Measurements from ENCODE around the gene PPP1R16B.
"Not testable (repeated sequence)": the region's sequence is repeated elsewhere in the genome, so short reads cannot be mapped to it uniquely, and the experiment has no call there.

Gene PPP1R16B

DNA sequence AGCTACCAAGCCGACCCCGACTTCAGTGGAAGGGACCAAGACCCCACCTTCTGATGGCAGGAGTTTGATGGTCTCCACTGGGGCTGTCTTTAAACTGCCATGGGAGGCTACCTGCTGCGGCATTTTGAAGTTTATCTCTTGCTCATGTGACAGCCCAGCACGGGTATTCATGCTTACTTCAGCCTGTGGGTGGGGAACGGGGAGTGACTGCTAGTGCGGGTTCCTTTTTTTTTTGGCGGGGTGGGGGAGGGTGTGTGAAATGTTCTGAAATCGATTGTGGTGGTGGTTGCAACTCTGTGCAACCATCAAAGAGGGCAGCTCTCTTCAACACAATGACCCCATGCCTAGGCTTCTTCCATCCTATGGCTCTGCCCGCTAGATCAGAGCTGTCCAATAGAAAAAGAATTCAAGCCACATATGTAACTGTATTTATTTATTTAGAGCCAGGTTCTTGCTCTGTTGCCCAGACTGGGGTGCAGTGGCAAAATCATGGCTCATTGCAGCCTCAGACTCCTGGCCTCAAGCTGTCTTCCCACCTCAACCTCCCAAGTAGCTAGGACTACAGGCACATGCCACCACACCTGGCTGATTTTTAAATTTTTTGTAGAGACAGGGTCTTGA, 53.7 kb downstream of the PPP1R16B start:
- Histone ChIP-seq H3K4me3 (ENCODE audit: low read depth in 1 of 2, low read length in 2 of 2) (no peak overlapping the region), H3K9me3 (ENCODE audit: control insufficient read depth in 1 of 2, low read length in 2 of 2) (peaks cover 0 to 3% of the 10 kb centered on the region in 2 donors), H3K4me1 (ENCODE audit: control insufficient read depth in 1 of 2, insufficient read depth in 2 of 2, low read length in 2 of 2) (no peaks in the 10 kb centered on the region), H3K27ac (ENCODE audit: low read length) (no peak overlapping the region), H3K36me3 (ENCODE audit: control insufficient read depth in 1 of 2, insufficient read depth in 2 of 2, low read length in 2 of 2) (no peaks in the 10 kb centered on the region), H3K27me3 (ENCODE audit: low read depth, low read length) (no peaks in the 10 kb centered on the region)

- H3K4me1 ChIP-seq (ENCODE audit: control insufficient read depth in 1 of 2, insufficient read depth in 2 of 2, low read length in 2 of 2): not testable (repeated sequence)
Measured at GRCh38 chr20:38859857-38860256, 54.4 kb downstream of the PPP1R16B start.

GRCh38 chr20:38861071-38861401, 55.5 kb downstream of the PPP1R16B start:
- no peak overlapping the region for H3K4me3 ChIP-seq (ENCODE audit: low read depth in 1 of 2, low read length in 2 of 2)
- no peak overlapping the region for H3K27ac ChIP-seq (ENCODE audit: low read length)
- H3K9me3 ChIP-seq (ENCODE audit: control insufficient read depth in 1 of 2, low read length in 2 of 2): peaks cover 0 to 3% of the 10 kb centered on the region in 2 donors
- H3K36me3 ChIP-seq (ENCODE audit: control insufficient read depth in 1 of 2, insufficient read depth in 2 of 2, low read length in 2 of 2): no peaks in the 10 kb centered on the region
- H3K4me1 ChIP-seq (ENCODE audit: control insufficient read depth in 1 of 2, insufficient read depth in 2 of 2, low read length in 2 of 2): no peaks in the 10 kb centered on the region
- no peaks in the 10 kb centered on the region for H3K27me3 ChIP-seq (ENCODE audit: low read depth, low read length)

More at GRCh38 chr20:38859857-38860256, 54.4 kb downstream of the PPP1R16B start:
- H3K36me3 ChIP-seq (ENCODE audit: control insufficient read depth in 1 of 2, insufficient read depth in 2 of 2, low read length in 2 of 2); H3K27me3 ChIP-seq (ENCODE audit: low read depth, low read length); H3K27ac ChIP-seq (ENCODE audit: low read length); H3K9me3 ChIP-seq (ENCODE audit: control insufficient read depth in 1 of 2, low read length in 2 of 2); H3K4me3 ChIP-seq (ENCODE audit: low read depth in 1 of 2, low read length in 2 of 2): not testable (repeated sequence)

GRCh38 chr20:38862226-38862625, 56.7 kb downstream of the PPP1R16B start:
- no peak overlapping the region for H3K27ac ChIP-seq (ENCODE audit: low read length)

GRCh38 chr20:38863024-38863851, 57.7 kb downstream of the PPP1R16B start:
- no peak overlapping the region for H3K4me3 ChIP-seq (ENCODE audit: low read depth in 1 of 2, low read length in 2 of 2)
- H3K27me3 ChIP-seq (ENCODE audit: low read depth, low read length): no peaks in the 10 kb centered on the region
- H3K27ac ChIP-seq (ENCODE audit: low read length): no peak overlapping the region
- no peaks in the 10 kb centered on the region for H3K36me3 ChIP-seq (ENCODE audit: control insufficient read depth in 1 of 2, insufficient read depth in 2 of 2, low read length in 2 of 2)
- peaks cover 0 to 3% of the 10 kb centered on the region in 2 donors for H3K9me3 ChIP-seq (ENCODE audit: control insufficient read depth in 1 of 2, low read length in 2 of 2)
- no peaks in the 10 kb centered on the region for H3K4me1 ChIP-seq (ENCODE audit: control insufficient read depth in 1 of 2, insufficient read depth in 2 of 2, low read length in 2 of 2)

More at GRCh38 chr20:38862226-38862625, 56.7 kb downstream of the PPP1R16B start:
- Histone ChIP-seq H3K4me3 (ENCODE audit: low read depth in 1 of 2, low read length in 2 of 2) (no peak overlapping the region), H3K27me3 (ENCODE audit: low read depth, low read length) (no peaks in the 10 kb centered on the region), H3K4me1 (ENCODE audit: control insufficient read depth in 1 of 2, insufficient read depth in 2 of 2, low read length in 2 of 2) (no peaks in the 10 kb centered on the region), H3K36me3 (ENCODE audit: control insufficient read depth in 1 of 2, insufficient read depth in 2 of 2, low read length in 2 of 2) (no peaks in the 10 kb centered on the region), H3K9me3 (ENCODE audit: control insufficient read depth in 1 of 2, low read length in 2 of 2) (peaks cover 0 to 3% of the 10 kb centered on the region in 2 donors)

DNA sequence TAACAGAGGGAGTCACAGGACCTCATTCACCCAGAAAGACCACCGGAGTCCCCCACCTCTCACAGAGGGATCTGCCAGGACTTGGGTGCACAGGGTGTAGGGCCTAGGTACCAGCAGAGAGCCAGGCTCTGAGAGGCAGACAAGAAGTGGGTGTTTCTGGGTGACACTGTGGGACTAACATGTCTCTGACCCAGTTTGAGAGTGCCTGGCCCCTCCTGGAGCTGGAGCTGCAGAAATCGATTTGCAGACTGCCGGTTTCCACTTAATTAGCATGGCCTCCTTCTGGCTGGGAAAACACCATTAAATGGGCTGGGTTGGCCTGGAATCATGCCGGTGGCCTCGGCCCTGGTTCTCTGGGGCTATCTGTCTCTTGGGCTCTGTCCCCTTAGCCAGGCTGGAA, 59.2 kb downstream of the PPP1R16B start:
- H3K27ac ChIP-seq (ENCODE audit: low read length): no peak overlapping the region
- H3K9me3 ChIP-seq (ENCODE audit: control insufficient read depth in 1 of 2, low read length in 2 of 2): peaks cover 0 to 3% of the 10 kb centered on the region in 2 donors
- H3K36me3 ChIP-seq (ENCODE audit: control insufficient read depth in 1 of 2, insufficient read depth in 2 of 2, low read length in 2 of 2): no peaks in the 10 kb centered on the region
- no peaks in the 10 kb centered on the region for H3K27me3 ChIP-seq (ENCODE audit: low read depth, low read length)
- no peak overlapping the region for H3K4me3 ChIP-seq (ENCODE audit: low read depth in 1 of 2, low read length in 2 of 2)
- H3K4me1 ChIP-seq (ENCODE audit: control insufficient read depth in 1 of 2, insufficient read depth in 2 of 2, low read length in 2 of 2): no peaks in the 10 kb centered on the region

DNA sequence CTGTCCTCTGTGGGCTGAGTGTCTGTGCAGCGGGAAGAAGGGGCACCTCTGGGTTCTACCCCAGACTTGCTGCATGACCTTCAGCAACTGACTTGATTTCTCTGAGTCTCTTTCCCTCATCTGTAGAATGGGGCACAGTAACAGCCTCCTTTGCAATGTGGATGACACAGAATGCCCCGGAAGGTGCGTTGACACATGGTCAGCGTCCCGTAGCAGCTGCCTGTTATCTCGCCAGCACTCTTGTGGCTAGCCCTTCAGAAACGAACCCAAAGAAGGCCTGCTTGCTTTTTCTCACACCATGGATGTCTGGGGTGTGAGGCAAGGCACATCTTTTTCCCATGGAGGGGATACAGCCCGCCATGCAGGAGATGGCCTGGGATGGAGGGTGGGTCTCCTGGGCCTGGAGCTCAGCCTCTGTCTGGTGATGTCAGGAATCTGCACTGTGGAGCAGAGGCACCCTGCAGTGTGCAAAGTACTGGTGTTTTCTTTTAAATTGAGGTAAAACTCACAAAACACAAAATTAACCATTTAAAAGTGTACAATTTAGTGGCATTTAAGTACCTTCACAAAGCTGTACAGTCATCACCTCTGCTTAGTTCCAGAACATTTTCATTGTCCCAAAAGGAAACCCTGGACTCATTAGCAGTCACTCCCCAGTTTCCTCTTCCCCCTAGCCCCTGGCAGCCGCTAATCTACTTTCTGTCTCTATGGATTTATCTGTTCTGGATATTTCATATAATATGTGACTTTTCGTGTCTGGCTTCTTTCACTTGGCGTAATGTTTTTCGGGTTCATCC, 61.0 kb downstream of the PPP1R16B start:
- H3K27ac ChIP-seq (ENCODE audit: low read length): no peak overlapping the region
- H3K27me3 ChIP-seq (ENCODE audit: low read depth, low read length): no peaks in the 10 kb centered on the region
- H3K36me3 ChIP-seq (ENCODE audit: control insufficient read depth in 1 of 2, insufficient read depth in 2 of 2, low read length in 2 of 2): no peaks in the 10 kb centered on the region
- H3K9me3 ChIP-seq (ENCODE audit: control insufficient read depth in 1 of 2, low read length in 2 of 2): peaks cover 0 to 3% of the 10 kb centered on the region in 2 donors
- no peak overlapping the region for H3K4me3 ChIP-seq (ENCODE audit: low read depth in 1 of 2, low read length in 2 of 2)
- H3K4me1 ChIP-seq (ENCODE audit: control insufficient read depth in 1 of 2, insufficient read depth in 2 of 2, low read length in 2 of 2): no peaks in the 10 kb centered on the region

DNA sequence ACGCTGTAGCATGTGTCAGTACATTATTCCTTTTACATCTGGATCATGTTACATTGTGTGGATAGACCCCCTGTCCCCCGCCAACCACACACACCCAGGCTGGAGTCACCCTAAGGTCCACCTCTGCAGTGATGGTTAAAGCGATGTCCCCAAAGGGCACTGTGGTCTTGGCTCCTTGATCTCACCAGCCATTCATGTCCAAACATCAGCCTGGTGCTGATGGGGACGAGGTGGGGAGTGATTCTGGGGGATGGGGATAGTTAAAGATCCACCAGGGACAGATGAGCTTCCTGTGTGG, 61.5 kb downstream of the PPP1R16B start:
- H3K27ac ChIP-seq (ENCODE audit: low read length): no peak overlapping the region
- no peak overlapping the region for H3K4me3 ChIP-seq (ENCODE audit: low read depth in 1 of 2, low read length in 2 of 2)
- peaks cover 0 to 3% of the 10 kb centered on the region in 2 donors for H3K9me3 ChIP-seq (ENCODE audit: control insufficient read depth in 1 of 2, low read length in 2 of 2)
- no peaks in the 10 kb centered on the region for H3K36me3 ChIP-seq (ENCODE audit: control insufficient read depth in 1 of 2, insufficient read depth in 2 of 2, low read length in 2 of 2)
- no peaks in the 10 kb centered on the region for H3K4me1 ChIP-seq (ENCODE audit: control insufficient read depth in 1 of 2, insufficient read depth in 2 of 2, low read length in 2 of 2)
- no peaks in the 10 kb centered on the region for H3K27me3 ChIP-seq (ENCODE audit: low read depth, low read length)

GRCh38 chr20:38870733-38871559, 65.4 kb downstream of the PPP1R16B start:
- Histone ChIP-seq H3K4me1 (ENCODE audit: control insufficient read depth in 1 of 2, insufficient read depth in 2 of 2, low read length in 2 of 2) (peaks cover 0 to 7% of the 10 kb centered on the region in 2 donors), H3K27ac (ENCODE audit: low read length) (no peak overlapping the region), H3K27me3 (ENCODE audit: low read depth, low read length) (no peaks in the 10 kb centered on the region)

DNA sequence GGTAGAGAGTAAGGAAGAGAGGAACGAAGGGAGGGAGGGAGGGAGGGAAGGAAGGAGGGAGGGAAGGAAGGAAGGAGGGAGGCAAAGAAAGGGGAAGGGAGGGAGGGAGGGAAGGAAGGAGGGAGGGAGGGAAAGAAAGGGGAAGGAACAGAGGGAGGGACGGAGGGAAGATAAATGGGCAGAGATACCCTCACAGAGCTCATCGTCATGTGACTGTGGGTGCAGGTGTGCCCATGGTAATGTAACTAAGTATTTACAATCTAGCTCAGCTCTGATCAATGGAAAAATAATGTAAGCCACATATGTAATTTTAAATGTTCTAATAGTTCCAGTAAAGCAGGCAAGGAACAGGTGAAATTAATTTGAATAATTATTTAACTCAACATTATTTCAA, 66.1 kb downstream of the PPP1R16B start:
- H3K27me3 ChIP-seq (ENCODE audit: low read depth, low read length): no peaks in the 10 kb centered on the region
- no peak overlapping the region for H3K4me3 ChIP-seq (ENCODE audit: low read depth in 1 of 2, low read length in 2 of 2)
- H3K9me3 ChIP-seq (ENCODE audit: control insufficient read depth in 1 of 2, low read length in 2 of 2): no peaks in the 10 kb centered on the region
- no peaks in the 10 kb centered on the region for H3K36me3 ChIP-seq (ENCODE audit: control insufficient read depth in 1 of 2, insufficient read depth in 2 of 2, low read length in 2 of 2)
- no peak overlapping the region for H3K27ac ChIP-seq (ENCODE audit: low read length)
- peaks cover 0 to 7% of the 10 kb centered on the region in 2 donors for H3K4me1 ChIP-seq (ENCODE audit: control insufficient read depth in 1 of 2, insufficient read depth in 2 of 2, low read length in 2 of 2)

More at GRCh38 chr20:38870733-38871559, 65.4 kb downstream of the PPP1R16B start:
- Histone ChIP-seq H3K4me3 (ENCODE audit: low read depth in 1 of 2, low read length in 2 of 2) (no peak overlapping the region), H3K36me3 (ENCODE audit: control insufficient read depth in 1 of 2, insufficient read depth in 2 of 2, low read length in 2 of 2) (no peaks in the 10 kb centered on the region), H3K9me3 (ENCODE audit: control insufficient read depth in 1 of 2, low read length in 2 of 2) (no peaks in the 10 kb centered on the region)

- Histone ChIP-seq H3K4me1 (ENCODE audit: control insufficient read depth in 1 of 2, insufficient read depth in 2 of 2, low read length in 2 of 2) (peaks cover 0 to 7% of the 10 kb centered on the region in 2 donors), H3K9me3 (ENCODE audit: control insufficient read depth in 1 of 2, low read length in 2 of 2) (no peaks in the 10 kb centered on the region), H3K36me3 (ENCODE audit: control insufficient read depth in 1 of 2, insufficient read depth in 2 of 2, low read length in 2 of 2) (no peaks in the 10 kb centered on the region), H3K27me3 (ENCODE audit: low read depth, low read length) (no peaks in the 10 kb centered on the region), H3K27ac (ENCODE audit: low read length) (no peak overlapping the region), H3K4me3 (ENCODE audit: low read depth in 1 of 2, low read length in 2 of 2) (no peak overlapping the region)
Measured at GRCh38 chr20:38872036-38872435, 66.5 kb downstream of the PPP1R16B start.
